Posterior cingulate gyrus (tissue), 11 donors: ENCODE data around the gene PTPN22.

ENCODE experiments used
- DNase-seq, 10 donors: peaks; one replicate each; pipeline versions ENCODE4 v3.0.0 to v3.0.0-alpha.2; 2020 to 2021; ENCODE audit warnings: mixed read lengths in 3 of 10
- intact Hi-C: fragments of 100-400 bp; cut with DNase I; formaldehyde crosslinking; loops from one replicate; pipeline ENCODE4 v1.15.1; 2023

The PTPN22 gene

GRCh38 chr1:113777561-113777960 lies 94.0 kb downstream of the PTPN22 start:
- intact Hi-C loops, result no loop called here
- no peak for DNase-seq

- intact Hi-C loops, result no loop called here
- no peak for DNase-seq
Measured at GRCh38 chr1:113770031-113770430, 101.5 kb downstream of the PTPN22 start.

DNA sequence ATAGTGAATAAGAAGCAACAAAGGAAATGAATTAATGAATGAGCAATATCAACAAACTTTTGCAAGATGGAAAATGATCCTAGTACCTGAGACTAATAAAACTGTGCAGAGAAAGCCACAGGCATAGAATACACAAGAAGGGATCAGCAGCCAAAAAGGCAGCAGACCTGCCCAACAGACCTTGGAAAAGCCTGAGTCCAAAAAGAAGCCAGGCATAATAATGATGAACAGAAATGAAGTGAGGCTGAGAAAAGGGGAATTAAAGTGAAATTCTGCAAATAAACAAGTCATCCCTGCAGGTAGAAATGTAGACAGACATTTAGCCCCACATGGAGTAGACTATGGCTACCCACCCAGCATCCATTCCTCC lies 101.9 kb downstream of the PTPN22 start:
- no peak for DNase-seq
- intact Hi-C loops, result no loop called here

DNA sequence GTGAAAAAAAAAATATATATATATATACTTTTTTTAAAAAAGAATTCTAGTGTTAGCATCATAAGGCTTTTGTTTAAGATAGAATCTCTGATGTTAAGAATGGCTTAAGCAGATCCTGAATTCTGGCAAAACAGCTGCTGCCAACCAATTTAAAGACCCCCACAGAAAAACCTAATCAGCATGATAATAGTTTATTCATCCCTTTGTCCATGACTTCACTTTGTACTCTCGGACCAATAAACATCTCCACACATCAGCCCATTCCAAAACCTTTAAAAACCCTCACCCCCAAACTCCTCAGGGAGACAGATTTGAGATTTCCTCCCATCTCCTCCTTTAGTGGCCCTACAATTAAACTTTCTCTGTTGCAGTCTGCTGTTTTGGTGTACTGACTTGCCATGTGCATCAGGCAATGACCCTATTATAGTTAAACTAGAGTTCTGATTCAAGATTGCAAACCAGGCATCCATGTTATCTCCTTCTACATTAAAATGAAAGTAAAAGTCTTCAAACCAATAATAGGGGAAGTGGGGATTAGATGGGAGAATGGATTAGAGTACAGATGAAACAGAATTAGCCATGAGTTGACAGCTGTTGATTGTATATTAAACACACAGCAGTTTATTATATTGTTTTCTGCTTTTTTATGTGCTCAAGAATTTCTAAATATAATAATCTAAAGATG lies 102.5 kb downstream of the PTPN22 start:
- DNase-seq, result no peak
- intact Hi-C loops, result no loop called here

DNA sequence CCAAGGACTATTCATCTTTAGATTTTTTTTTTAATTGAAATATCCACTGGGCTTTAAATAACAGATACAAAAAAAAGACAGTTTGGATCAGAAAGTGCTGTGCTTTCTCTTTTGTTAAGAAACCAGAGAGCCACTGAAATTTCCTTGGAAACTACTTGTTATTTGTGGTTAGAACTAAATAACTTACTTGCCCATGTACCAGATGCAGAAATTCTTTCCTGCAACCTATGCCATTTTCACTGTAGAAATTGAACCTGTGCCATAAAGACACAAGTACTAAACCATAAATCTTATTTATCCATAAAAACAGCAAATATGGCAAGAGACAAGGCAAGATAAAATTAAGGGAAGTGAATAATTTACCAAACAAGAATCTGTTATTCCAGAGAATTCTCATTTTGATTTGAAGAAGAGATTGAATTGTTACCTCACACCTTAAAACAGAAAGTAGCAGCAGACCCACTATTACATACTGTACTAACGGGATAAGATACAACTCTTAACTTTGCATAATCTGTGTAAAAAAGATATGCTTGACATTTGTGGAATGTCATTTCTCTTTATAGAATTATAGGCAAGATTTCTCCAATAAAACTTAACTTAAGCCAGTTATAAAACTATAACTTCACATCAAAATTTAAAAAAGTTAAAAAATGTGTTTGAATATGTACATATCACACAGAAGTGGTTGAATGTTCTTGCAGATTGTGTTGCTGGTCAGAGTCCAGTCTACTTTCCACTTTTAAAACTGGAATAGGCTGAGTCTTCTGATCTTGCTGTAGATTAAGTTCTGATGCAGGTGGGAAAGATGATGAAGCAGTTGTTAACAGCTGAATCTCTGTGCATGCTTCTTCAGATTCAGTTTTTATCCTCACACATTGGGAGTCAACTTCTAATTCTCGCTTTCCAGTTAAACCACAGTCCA lies 105.9 kb downstream of the PTPN22 start:
- no peak for DNase-seq
- intact Hi-C loops, result no loop called here
